Measurements from ENCODE around the gene SLC29A4.

DNA sequence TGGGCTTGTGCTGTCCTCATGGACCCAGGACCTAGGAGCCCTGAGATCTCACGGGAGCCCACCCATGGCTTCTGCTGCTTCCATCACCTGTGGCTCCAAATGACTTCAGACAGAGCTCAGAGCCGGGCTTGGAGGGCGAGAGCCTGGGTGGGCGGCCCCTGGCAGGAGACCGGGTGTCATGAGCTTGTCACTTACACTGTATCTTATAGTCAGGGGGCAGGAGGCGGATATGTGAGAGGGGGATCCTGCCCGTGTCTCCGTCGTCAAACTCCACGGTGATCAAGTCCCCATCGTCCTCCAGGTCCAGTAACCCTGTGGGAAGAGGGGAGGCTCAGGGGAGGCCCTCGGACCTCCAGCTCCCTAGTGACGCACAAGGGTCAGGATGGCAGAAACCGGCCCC lies 33.0 kb downstream of the SLC29A4 start:
- TF ChIP-seq EP300 (IDR thresholded peaks at IDR 0.05) (no peak), CTCF (IDR thresholded peaks at IDR 0.05) (no peak)
